IMR-90 (cell line): Measurements from ENCODE around the gene NAA50. TPM values are rescaled to one million over a fixed set of nuclear protein-coding genes. Genes with fewer than 3 reads are reported as not detected.

Experiments
- ATAC-seq: fragments of 200-7000 bp; cut with Tn5 transposase; 2 replicates; pipeline ENCODE4 v1.9.1; 2020; ENCODE audit warnings: low read depth, mild to moderate bottlenecking, moderate library complexity
- BruUV-seq: library from RNA; stranded (reverse); fragments of 400-500 nt; replicated peaks from 2 replicates; lab custom pipeline; 2021; lab: Mats Ljungman, UMichigan
- CTCF ChIA-PET: fragments of 300-600 bp; formaldehyde crosslinking; extraction: SDS; loops from one replicate; lab custom pipeline; 2021; ENCODE audit warnings: antibody characterized with exemption; lab: Yijun Ruan, JAX
- POLR2A ChIA-PET: fragments of 300-600 bp; sonication (Branson Sonifier 250); formaldehyde crosslinking; loops from one replicate; lab custom pipeline; 2022; ENCODE audit warnings: antibody characterized with exemption; ENCODE audit not compliant: unreplicated experiment; lab: Charles Lee
- DNase-seq: peaks from one replicate; pipeline ENCODE4 v3.0.0; 2013
- H2AFZ ChIP-seq: replicated peaks from 2 replicates; pipeline ENCODE3; 2013; ENCODE audit warnings: low read length, mild to moderate bottlenecking; ENCODE audit not compliant: poor library complexity
- H2AK5ac ChIP-seq: 2 replicates; pipeline ENCODE4 v1.6.1; 2013; ENCODE audit warnings: low read depth, low read length, inconsistent platforms
- H2AK9ac ChIP-seq: replicated peaks from 2 replicates; pipeline ENCODE3; 2013; ENCODE audit warnings: mild to moderate bottlenecking, low read depth, low read length, moderate library complexity; ENCODE audit not compliant: poor library complexity
- H2BK120ac ChIP-seq: 2 replicates; pipeline ENCODE4 v1.6.1; 2013; ENCODE audit warnings: low read depth, low read length, inconsistent platforms
- H2BK15ac ChIP-seq: 3 replicates; pipeline ENCODE4 v1.6.1; 2013; ENCODE audit warnings: low read depth, low read length, inconsistent platforms
- H2BK20ac ChIP-seq: 2 replicates; pipeline ENCODE4 v1.6.1; 2013; ENCODE audit warnings: low read depth, mild to moderate bottlenecking, inconsistent platforms, low read length, moderate library complexity
- H2BK5ac ChIP-seq: 2 replicates; pipeline ENCODE4 v1.6.1; 2013; ENCODE audit warnings: mild to moderate bottlenecking, low read depth, low read length, inconsistent platforms; ENCODE audit not compliant: poor library complexity, severe bottlenecking
- H3K14ac ChIP-seq: replicated peaks from 2 replicates; pipeline ENCODE4 v1.6.1; 2013; ENCODE audit warnings: low read depth, low read length, inconsistent platforms
- H3K18ac ChIP-seq: 2 replicates; pipeline ENCODE4 v1.6.1; 2013; ENCODE audit warnings: low read depth, low read length, control low read depth
- H3K23ac ChIP-seq: 2 replicates; pipeline ENCODE4 v1.6.1; 2013; ENCODE audit warnings: low read depth, low read length, inconsistent platforms
- H3K27ac ChIP-seq: 2 replicates; pipeline ENCODE4 v1.5.1; 2013; ENCODE audit warnings: mild to moderate bottlenecking, control low read depth, low read length; ENCODE audit not compliant: insufficient read depth
- H3K27me3 ChIP-seq: 2 replicates; pipeline ENCODE4 v1.6.1; 2013; ENCODE audit warnings: low read length; ENCODE audit not compliant: control insufficient read depth, insufficient read depth
- H3K36me3 ChIP-seq: 2 replicates; pipeline ENCODE4 v1.6.1; 2013; ENCODE audit warnings: low read length, mixed read lengths; ENCODE audit not compliant: control insufficient read depth, insufficient read depth
- H3K4ac ChIP-seq: 2 replicates; pipeline ENCODE4 v1.6.1; 2013; ENCODE audit warnings: low read depth, low read length, inconsistent platforms
- H3K4me1 ChIP-seq: 2 replicates; pipeline ENCODE4 v1.6.1; 2013; ENCODE audit warnings: low read length, mixed read lengths; ENCODE audit not compliant: control insufficient read depth, insufficient read depth
- H3K4me2 ChIP-seq: 2 replicates; pipeline ENCODE4 v1.6.1; 2013; ENCODE audit warnings: low read depth, mild to moderate bottlenecking, control low read depth, low read length, moderate library complexity
- H3K4me3 ChIP-seq: 2 replicates; pipeline ENCODE4 v1.5.1; 2013; ENCODE audit warnings: low read depth, mild to moderate bottlenecking, control low read depth, low read length, moderate library complexity; ENCODE audit not compliant: insufficient read depth
- H3K56ac ChIP-seq: 2 replicates; pipeline ENCODE4 v1.6.1; 2013; ENCODE audit warnings: low read length, inconsistent platforms; ENCODE audit not compliant: insufficient read depth; ENCODE audit errors: extremely low read depth
- H3K79me1 ChIP-seq, 2 experiments: 2 replicates each; pipeline ENCODE4 v1.6.1; 2013; ENCODE audit warnings: low read length in 2 of 2, inconsistent platforms in 1 of 2, low read depth in 1 of 2
- H3K9ac ChIP-seq: 2 replicates; pipeline ENCODE4 v1.6.1; 2013; ENCODE audit warnings: low read depth, low read length, control low read depth
- H3K9me1 ChIP-seq: 2 replicates; pipeline ENCODE4 v1.6.1; 2013; ENCODE audit warnings: low read length, inconsistent platforms; ENCODE audit not compliant: insufficient read depth
- H3K9me3 ChIP-seq: 2 replicates; pipeline ENCODE4 v1.6.1; 2013; ENCODE audit warnings: low read length; ENCODE audit not compliant: control insufficient read depth, insufficient read depth
- H4K20me1 ChIP-seq: 2 replicates; pipeline ENCODE4 v1.6.1; 2013; ENCODE audit warnings: low read length, inconsistent platforms; ENCODE audit not compliant: insufficient read depth
- H4K5ac ChIP-seq: 2 replicates; pipeline ENCODE4 v1.6.1; 2013; ENCODE audit warnings: mild to moderate bottlenecking, low read depth, low read length, control low read depth
- H4K8ac ChIP-seq, 2 experiments: 2 replicates each; pipeline ENCODE4 v1.6.1; 2013; ENCODE audit warnings: low read depth in 2 of 2, low read length in 2 of 2, control low read depth in 1 of 2, inconsistent platforms in 1 of 2
- H4K91ac ChIP-seq: 2 replicates; pipeline ENCODE4 v1.6.1; 2013; ENCODE audit warnings: low read depth, low read length, inconsistent platforms; ENCODE audit not compliant: insufficient read depth
- BHLHE40 ChIP-seq: fragments of 150-350 bp; IDR thresholded peaks from 2 replicates; pipeline ENCODE4 v1.6.1; 2016; ENCODE audit warnings: mild to moderate bottlenecking, low read depth, low read length
- CEBPB ChIP-seq: IDR thresholded peaks from 2 replicates; pipeline ENCODE4 v1.6.1; 2012; ENCODE audit warnings: low read depth, low read length, improper control_type of control experiment
- CHD1 ChIP-seq: IDR thresholded peaks from 2 replicates; pipeline ENCODE4 v1.6.1; 2012; ENCODE audit warnings: low read depth, low read length, improper control_type of control experiment
- FOS ChIP-seq: fragments of 150-350 bp; IDR thresholded peaks from 2 replicates; pipeline ENCODE4 v1.6.1; 2016; ENCODE audit warnings: low read depth, low read length
- MAFK ChIP-seq: IDR thresholded peaks from 2 replicates; pipeline ENCODE4 v1.6.1; 2012; ENCODE audit warnings: low read depth, low read length, improper control_type of control experiment
- MAZ ChIP-seq: IDR thresholded peaks from 2 replicates; pipeline ENCODE4 v1.6.1; 2012; ENCODE audit warnings: low read depth, mild to moderate bottlenecking, low read length, improper control_type of control experiment, moderate library complexity, borderline replicate concordance
- MXI1 ChIP-seq: IDR thresholded peaks from 2 replicates; pipeline ENCODE4 v1.6.1; 2012; ENCODE audit warnings: low read depth, mild to moderate bottlenecking, low read length, moderate library complexity, borderline replicate concordance
- NFE2L2 ChIP-seq: fragments of 150-350 bp; IDR thresholded peaks from 2 replicates; pipeline ENCODE4 v1.6.1; 2016; ENCODE audit warnings: low read depth, mild to moderate bottlenecking, low read length
- RAD21 ChIP-seq: IDR thresholded peaks from 2 replicates; pipeline ENCODE4 v1.6.1; 2012; ENCODE audit warnings: low read length, improper control_type of control experiment
- RCOR1 ChIP-seq: IDR thresholded peaks from 2 replicates; pipeline ENCODE4 v1.6.1; 2012; ENCODE audit warnings: mild to moderate bottlenecking, low read length, improper control_type of control experiment; ENCODE audit not compliant: insufficient replicate concordance
- RFX5 ChIP-seq: IDR thresholded peaks from 2 replicates; pipeline ENCODE4 v1.8.0; 2012; ENCODE audit warnings: low read depth, mild to moderate bottlenecking, low read length, moderate library complexity
- WGBS, 2 experiments: methylation state at CpG; one replicate each; pipeline versions ENCODE4 v1.1.5 to v1.1.7; 2013; ENCODE audit warnings: missing lambda C conversion rate in 2 of 2; ENCODE audit not compliant: insufficient read length in 1 of 2; ENCODE audit errors: extremely low coverage in 2 of 2; 5-methylcytosine and 5-hydroxymethylcytosine counted together
- dilution Hi-C: fragments of 300-500 bp; cut with HindIII; formaldehyde crosslinking; loops from one replicate; pipeline ENCODE4 v1.14.3; 2018; ENCODE audit warnings: low sequenced_read_pairs; ENCODE audit not compliant: unreplicated experiment
- in situ Hi-C: fragments of 300-500 bp; cut with MboI; formaldehyde crosslinking; loops from 3 replicates; pipeline ENCODE4 v1.14.3; 2019; ENCODE audit warnings: low sequenced_read_pairs, inconsistent platforms, mixed read lengths
- intact Hi-C: fragments of 100-400 bp; cut with micrococcal nuclease; formaldehyde crosslinking; loops from 2 replicates; pipeline ENCODE4 v1.10.0; 2022
- polyA plus RNA-seq, 3 experiments: library from polyadenylated mRNA; depleted of rRNA; stranded (reverse); fragments of >200 nt; gene quantifications; 2 replicates each; pipeline ENCODE4 v1.2.3, GENCODE V29; 2012; ENCODE audit warnings: low replicate concordance in 1 of 3
- total RNA-seq: library from RNA; depleted of rRNA; stranded (reverse); fragments of >200 nt; gene quantifications from 2 replicates; pipeline ENCODE4 v1.2.3, GENCODE V29; 2012
- TF ChIP-seq, protein P1 (sequence below): conservative IDR thresholded peaks from 2 replicates; pipeline ENCODE4 v1.5.1; 2012; ENCODE audit warnings: mild to moderate bottlenecking, low read depth, low read length, improper control_type of control experiment
- TF ChIP-seq, protein P2 (sequence below): fragments of 150-350 bp; IDR thresholded peaks from 2 replicates; pipeline ENCODE4 v1.6.1; 2016; ENCODE audit warnings: low read depth, mild to moderate bottlenecking, low read length, moderate library complexity, borderline replicate concordance
- TF ChIP-seq, protein P3 (sequence below): fragments of 150-350 bp; IDR thresholded peaks from 2 replicates; pipeline ENCODE4 v1.6.1; 2017; ENCODE audit warnings: mild to moderate bottlenecking, antibody characterized with exemption, low read length, low read depth

Gene NAA50
- total and polyA plus RNA-seq, 2 of the 4 experiments (the other 2 are of a cell fraction), result 42.4 to 125 TPM

DNA sequence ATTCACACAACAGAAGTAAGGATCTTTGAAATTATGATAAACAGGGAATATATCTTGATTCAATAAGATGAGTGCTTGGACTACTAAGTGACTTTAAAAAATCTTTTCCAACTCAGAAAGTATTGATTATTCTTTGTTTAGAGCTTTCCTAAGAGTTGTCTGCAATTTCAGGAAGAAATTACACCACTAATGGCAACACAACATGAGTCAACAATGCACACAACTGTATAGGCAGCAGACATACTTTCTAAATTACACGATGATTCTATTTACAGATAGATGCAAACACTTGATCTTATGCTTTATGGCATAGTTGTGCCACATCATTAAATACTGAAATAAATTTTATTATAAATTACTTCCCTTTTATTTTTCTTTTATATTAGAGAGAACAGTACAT is 4.4 kb downstream of the NAA50 start:
- TF ChIP-seq CHD1 (no peak), RCOR1 (no peak), RFX5 (no peak), CEBPB (no peak), NFE2L2 (no peak), BHLHE40 (no peak), MXI1 (no peak), RAD21 (no peak), MAFK (no peak), FOS (no peak), MAZ (no peak)
- TF ChIP-seq, protein P1, sequence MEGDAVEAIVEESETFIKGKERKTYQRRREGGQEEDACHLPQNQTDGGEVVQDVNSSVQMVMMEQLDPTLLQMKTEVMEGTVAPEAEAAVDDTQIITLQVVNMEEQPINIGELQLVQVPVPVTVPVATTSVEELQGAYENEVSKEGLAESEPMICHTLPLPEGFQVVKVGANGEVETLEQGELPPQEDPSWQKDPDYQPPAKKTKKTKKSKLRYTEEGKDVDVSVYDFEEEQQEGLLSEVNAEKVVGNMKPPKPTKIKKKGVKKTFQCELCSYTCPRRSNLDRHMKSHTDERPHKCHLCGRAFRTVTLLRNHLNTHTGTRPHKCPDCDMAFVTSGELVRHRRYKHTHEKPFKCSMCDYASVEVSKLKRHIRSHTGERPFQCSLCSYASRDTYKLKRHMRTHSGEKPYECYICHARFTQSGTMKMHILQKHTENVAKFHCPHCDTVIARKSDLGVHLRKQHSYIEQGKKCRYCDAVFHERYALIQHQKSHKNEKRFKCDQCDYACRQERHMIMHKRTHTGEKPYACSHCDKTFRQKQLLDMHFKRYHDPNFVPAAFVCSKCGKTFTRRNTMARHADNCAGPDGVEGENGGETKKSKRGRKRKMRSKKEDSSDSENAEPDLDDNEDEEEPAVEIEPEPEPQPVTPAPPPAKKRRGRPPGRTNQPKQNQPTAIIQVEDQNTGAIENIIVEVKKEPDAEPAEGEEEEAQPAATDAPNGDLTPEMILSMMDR, result no peak
- TF ChIP-seq, protein P2, sequence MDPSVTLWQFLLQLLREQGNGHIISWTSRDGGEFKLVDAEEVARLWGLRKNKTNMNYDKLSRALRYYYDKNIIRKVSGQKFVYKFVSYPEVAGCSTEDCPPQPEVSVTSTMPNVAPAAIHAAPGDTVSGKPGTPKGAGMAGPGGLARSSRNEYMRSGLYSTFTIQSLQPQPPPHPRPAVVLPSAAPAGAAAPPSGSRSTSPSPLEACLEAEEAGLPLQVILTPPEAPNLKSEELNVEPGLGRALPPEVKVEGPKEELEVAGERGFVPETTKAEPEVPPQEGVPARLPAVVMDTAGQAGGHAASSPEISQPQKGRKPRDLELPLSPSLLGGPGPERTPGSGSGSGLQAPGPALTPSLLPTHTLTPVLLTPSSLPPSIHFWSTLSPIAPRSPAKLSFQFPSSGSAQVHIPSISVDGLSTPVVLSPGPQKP, result no peak
- TF ChIP-seq, protein P3, sequence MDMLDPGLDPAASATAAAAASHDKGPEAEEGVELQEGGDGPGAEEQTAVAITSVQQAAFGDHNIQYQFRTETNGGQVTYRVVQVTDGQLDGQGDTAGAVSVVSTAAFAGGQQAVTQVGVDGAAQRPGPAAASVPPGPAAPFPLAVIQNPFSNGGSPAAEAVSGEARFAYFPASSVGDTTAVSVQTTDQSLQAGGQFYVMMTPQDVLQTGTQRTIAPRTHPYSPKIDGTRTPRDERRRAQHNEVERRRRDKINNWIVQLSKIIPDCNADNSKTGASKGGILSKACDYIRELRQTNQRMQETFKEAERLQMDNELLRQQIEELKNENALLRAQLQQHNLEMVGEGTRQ, result no peak
- no peak overlapping the region for H3K56ac ChIP-seq
- no peak overlapping the region for H4K91ac ChIP-seq
- dilution Hi-C loops, result no loop called here
- H2BK20ac ChIP-seq, result no peak overlapping the region
- in situ Hi-C loops, result no loop called here
- H3K27ac ChIP-seq, result no peak overlapping the region
- DNase-seq (no peak), ATAC-seq (no peak)
- H3K9me1 ChIP-seq, result peaks cover 10% of the 10 kb centered on the region; the same call in 1 of the 2 replicates
- H2AFZ ChIP-seq, result no peak overlapping the region
- H2AK5ac ChIP-seq, result no peak overlapping the region
- H3K36me3 ChIP-seq, result no peaks in the 10 kb centered on the region
- H3K14ac ChIP-seq, result no peak overlapping the region
- no peak overlapping the region for H3K4ac ChIP-seq
- H2BK120ac ChIP-seq, result no peak overlapping the region
- H3K23ac ChIP-seq, result no peak overlapping the region
- H3K4me1 ChIP-seq, result peaks cover 8% of the 10 kb centered on the region
- no peak overlapping the region for H3K4me3 ChIP-seq
- no peak overlapping the region for H4K8ac ChIP-seq
- H4K20me1 ChIP-seq, result peaks cover 63% of the 10 kb centered on the region
- no peaks in the 10 kb centered on the region for H3K9me3 ChIP-seq
- H2BK5ac ChIP-seq, result no peak overlapping the region
- intact Hi-C loops, result loop anchor here (10.0 kb wide), 2 partner anchors 313 to 687 kb away; partner anchors contain the start of genes CCDC191 and QTRT2
- no peak overlapping the region for H2BK15ac ChIP-seq
- no peak overlapping the region for H3K18ac ChIP-seq
- H3K27me3 ChIP-seq, result no peaks in the 10 kb centered on the region
- no peak overlapping the region for H2AK9ac ChIP-seq
- no peak overlapping the region for H3K9ac ChIP-seq
- ChIA-PET CTCF (interaction anchor here (1.9 kb wide), 1 partner anchor 54 kb away, joined by 4 read pairs; no protein-coding TSS in a partner anchor), POLR2A (no interaction called here)
- no TSS peak for BruUV-seq
- peaks cover 3 to 50% of the 10 kb centered on the region in 2 experiments; a peak in 3 of 4 replicates for H3K79me1 ChIP-seq
- H3K4me2 ChIP-seq, result no peak overlapping the region
- no CpG with 5 or more reads among the region's 1 CpG for WGBS, 2 experiments
- no peak overlapping the region for H4K5ac ChIP-seq
